Chondrocyte (in vitro differentiated cells): ENCODE results near the gene TREH. TPM values are rescaled to one million over a fixed set of nuclear protein-coding genes. Genes with fewer than 3 reads are reported as not detected.

Experiments used
- DNase-seq: peaks from one replicate; pipeline ENCODE4 v3.0.0; 2021; ENCODE audit warnings: mixed read lengths, low spot score
- H3K27ac Mint-ChIP-seq: one replicate; pipeline ENCODE4 v1.8.0; 2021; ENCODE audit warnings: mild to moderate bottlenecking, moderate library complexity, mixed read lengths; ENCODE audit not compliant: unreplicated experiment
- H3K27me3 Mint-ChIP-seq: 2 replicates; pipeline ENCODE4 v1.8.0; 2021; ENCODE audit warnings: low read depth, mixed read lengths
- H3K36me3 Mint-ChIP-seq: 2 replicates; pipeline ENCODE4 v1.8.0; 2021; ENCODE audit warnings: low read depth, mixed read lengths
- H3K4me1 Mint-ChIP-seq: 2 replicates; pipeline ENCODE4 v1.8.0; 2021; ENCODE audit warnings: low read depth, mild to moderate bottlenecking, mixed read lengths
- H3K4me3 Mint-ChIP-seq: one replicate; pipeline ENCODE4 v1.8.0; 2021; ENCODE audit warnings: mild to moderate bottlenecking, moderate library complexity, mixed read lengths; ENCODE audit not compliant: unreplicated experiment
- H3K9me3 Mint-ChIP-seq: 2 replicates; pipeline ENCODE4 v1.8.0; 2021; ENCODE audit warnings: low read depth, mixed read lengths
- CTCF ChIP-seq: fragments of 200-600 bp; sonication (generic); IDR thresholded peaks from 2 replicates; pipeline ENCODE4 v1.5.0; 2021; ENCODE audit warnings: antibody characterized with exemption, mild to moderate bottlenecking, moderate library complexity
- total RNA-seq: library from RNA; stranded (reverse); gene quantifications from 3 replicates; pipeline ENCODE4 v1.2.1, GENCODE V29; 2021

Gene TREH
- total RNA-seq, 1 donor from 2014 or later, result not detected

- no peaks in the 10 kb centered on the region for H3K9me3 Mint-ChIP-seq
- H3K27ac Mint-ChIP-seq, result no peak overlapping the region
- H3K4me1 Mint-ChIP-seq, result no peaks in the 10 kb centered on the region
- no peak overlapping the region for H3K4me3 Mint-ChIP-seq
- peaks cover 6% of the 10 kb centered on the region for H3K27me3 Mint-ChIP-seq
- TF ChIP-seq CTCF, result no peak
- no peaks in the 10 kb centered on the region for H3K36me3 Mint-ChIP-seq
- no peak for DNase-seq
Measured at GRCh38 chr11:118705791-118706545, 26.5 kb upstream of the TREH start.

DNA sequence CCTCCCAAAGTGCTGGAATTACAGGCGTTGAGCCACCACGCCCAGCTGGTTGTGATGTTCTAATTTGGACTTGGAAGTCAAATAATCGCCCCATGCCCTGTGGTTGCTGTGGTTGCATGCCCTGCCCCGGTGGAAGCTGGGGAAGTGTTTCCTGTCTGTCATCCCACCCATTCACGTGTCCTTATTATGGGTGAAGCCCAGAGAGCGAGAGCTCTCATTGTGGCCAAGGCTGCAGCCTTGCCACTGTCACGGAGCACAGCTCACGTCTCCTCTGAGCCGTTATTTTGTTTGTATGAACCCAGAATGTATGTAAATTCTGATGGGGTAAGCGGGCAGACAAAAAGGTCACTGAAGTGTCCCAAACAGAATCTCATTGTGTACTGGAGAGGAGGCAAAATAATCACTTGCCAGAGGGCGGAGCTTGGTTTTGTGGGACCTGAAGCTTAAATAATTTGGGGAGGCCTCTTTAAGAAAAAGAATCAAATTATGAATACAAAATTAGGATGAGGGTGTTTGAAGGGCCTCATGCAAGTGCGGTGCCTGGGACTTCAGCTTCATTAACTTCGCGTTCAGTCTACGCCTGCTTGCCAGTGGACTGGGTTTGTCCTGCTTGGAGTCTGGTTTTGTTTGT is 25.8 kb upstream of the TREH start:
- H3K27me3 Mint-ChIP-seq, result peaks cover 4% of the 10 kb centered on the region
- H3K4me1 Mint-ChIP-seq, result no peaks in the 10 kb centered on the region
- H3K4me3 Mint-ChIP-seq, result no peak overlapping the region
- DNase-seq, result no peak
- no peak for TF ChIP-seq CTCF
- H3K36me3 Mint-ChIP-seq, result no peaks in the 10 kb centered on the region
- no peak overlapping the region for H3K27ac Mint-ChIP-seq
- peaks cover 3% of the 10 kb centered on the region for H3K9me3 Mint-ChIP-seq

DNA sequence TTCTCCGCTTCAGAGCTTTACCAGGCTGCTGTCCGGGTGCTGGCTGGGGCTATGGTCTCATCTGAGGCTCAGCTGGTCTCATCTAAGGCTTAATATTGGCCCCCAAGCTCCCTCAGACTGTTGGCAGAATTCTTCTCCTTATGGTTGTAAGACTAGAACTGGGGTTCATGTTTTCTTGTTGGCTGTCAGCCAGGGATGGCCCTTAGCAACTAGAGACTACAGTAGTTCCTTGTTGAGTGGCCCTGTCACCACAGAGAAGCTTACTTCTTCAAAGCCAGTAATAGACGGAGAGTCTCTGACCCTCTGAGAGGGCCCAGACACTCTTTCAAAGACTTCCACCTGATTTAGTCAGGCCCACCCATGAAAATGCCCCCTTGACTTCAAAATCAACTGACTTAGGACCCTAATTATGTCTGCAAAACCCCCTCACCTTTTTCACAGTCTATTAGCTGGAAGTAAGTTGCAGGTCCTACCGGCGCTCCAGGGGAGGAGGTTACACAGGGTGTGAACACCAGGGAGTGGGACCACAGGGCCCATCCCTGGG is 24.2 kb upstream of the TREH start:
- no peak for DNase-seq
- Mint-ChIP-seq H3K36me3 (no peaks in the 10 kb centered on the region), H3K27me3 (peaks cover 4% of the 10 kb centered on the region), H3K9me3 (peaks cover 4% of the 10 kb centered on the region), H3K4me1 (no peaks in the 10 kb centered on the region), H3K27ac (no peak overlapping the region), H3K4me3 (no peak overlapping the region)
- TF ChIP-seq CTCF, result no peak

- peaks cover 4% of the 10 kb centered on the region for H3K9me3 Mint-ChIP-seq
Measured at GRCh38 chr11:118699506-118700220, 20.2 kb upstream of the TREH start.

More at GRCh38 chr11:118699506-118700220, 20.2 kb upstream of the TREH start:
- H3K27ac Mint-ChIP-seq, result no peak overlapping the region
- DNase-seq, result no peak
- TF ChIP-seq CTCF, result no peak
- no peaks in the 10 kb centered on the region for H3K27me3 Mint-ChIP-seq
- H3K4me3 Mint-ChIP-seq, result no peak overlapping the region
- H3K4me1 Mint-ChIP-seq, result no peaks in the 10 kb centered on the region
- H3K36me3 Mint-ChIP-seq, result no peaks in the 10 kb centered on the region
